ENCODE results near the gene DOC2B.

GRCh38 chr17:192666-193425 is 11.4 kb upstream of the DOC2B start:
- TF ChIP-seq, protein P1, sequence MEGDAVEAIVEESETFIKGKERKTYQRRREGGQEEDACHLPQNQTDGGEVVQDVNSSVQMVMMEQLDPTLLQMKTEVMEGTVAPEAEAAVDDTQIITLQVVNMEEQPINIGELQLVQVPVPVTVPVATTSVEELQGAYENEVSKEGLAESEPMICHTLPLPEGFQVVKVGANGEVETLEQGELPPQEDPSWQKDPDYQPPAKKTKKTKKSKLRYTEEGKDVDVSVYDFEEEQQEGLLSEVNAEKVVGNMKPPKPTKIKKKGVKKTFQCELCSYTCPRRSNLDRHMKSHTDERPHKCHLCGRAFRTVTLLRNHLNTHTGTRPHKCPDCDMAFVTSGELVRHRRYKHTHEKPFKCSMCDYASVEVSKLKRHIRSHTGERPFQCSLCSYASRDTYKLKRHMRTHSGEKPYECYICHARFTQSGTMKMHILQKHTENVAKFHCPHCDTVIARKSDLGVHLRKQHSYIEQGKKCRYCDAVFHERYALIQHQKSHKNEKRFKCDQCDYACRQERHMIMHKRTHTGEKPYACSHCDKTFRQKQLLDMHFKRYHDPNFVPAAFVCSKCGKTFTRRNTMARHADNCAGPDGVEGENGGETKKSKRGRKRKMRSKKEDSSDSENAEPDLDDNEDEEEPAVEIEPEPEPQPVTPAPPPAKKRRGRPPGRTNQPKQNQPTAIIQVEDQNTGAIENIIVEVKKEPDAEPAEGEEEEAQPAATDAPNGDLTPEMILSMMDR (tag by site-specific recombination; IDR thresholded peaks at IDR 0.05): no peak
- no peak for TF ChIP-seq ZNF654 (tag by site-specific recombination; IDR thresholded peaks at IDR 0.05; ENCODE audit: low read depth)
- no peak for TF ChIP-seq ZNF24 (tag by site-specific recombination; IDR thresholded peaks at IDR 0.05)
- TF ChIP-seq ZBTB44 (tag by site-specific recombination; IDR thresholded peaks at IDR 0.05): no peak
- no peak for TF ChIP-seq ZNF791 (tag by site-specific recombination; IDR thresholded peaks at IDR 0.05)
- TF ChIP-seq ZNF335 (tag by site-specific recombination; conservative IDR thresholded peaks at IDR 0.05): no peak
- TF ChIP-seq ZBTB1 (tag by site-specific recombination; IDR thresholded peaks at IDR 0.05): no peak

All from HEK293 (cell line).